BLaER1 (cell line): ENCODE data around the gene ATP1A2.
A peak's percentile ranks its signal among the peaks of the same experiment; 100 is the strongest.
"Not testable (repeated sequence)": the region's sequence is repeated elsewhere in the genome, so short reads cannot be mapped to it uniquely, and the experiment has no call there.

Source experiments
- H3K27ac ChIP-seq: shearing (Covaris generic); formaldehyde crosslinking; 2 replicates; pipeline ENCODE4 v1.8.1; 2022
- H3K27me3 ChIP-seq: shearing (Covaris generic); formaldehyde crosslinking; 2 replicates; pipeline ENCODE4 v1.8.1; 2022
- H3K36me3 ChIP-seq: shearing (Covaris generic); formaldehyde crosslinking; 2 replicates; pipeline ENCODE4 v1.8.1; 2022
- H3K4me1 ChIP-seq: shearing (Covaris generic); formaldehyde crosslinking; 2 replicates; pipeline ENCODE4 v1.8.1; 2022
- H3K4me2 ChIP-seq: shearing (Covaris generic); formaldehyde crosslinking; 2 replicates; pipeline ENCODE4 v1.8.1; 2022
- H3K4me3 ChIP-seq: shearing (Covaris generic); formaldehyde crosslinking; 2 replicates; pipeline ENCODE4 v1.8.1; 2022
- H3K9ac ChIP-seq: shearing (Covaris generic); formaldehyde crosslinking; 2 replicates; pipeline ENCODE4 v1.8.1; 2022
- H3K9me3 ChIP-seq: shearing (Covaris generic); formaldehyde crosslinking; 2 replicates; pipeline ENCODE4 v1.8.1; 2022
- H4K20me1 ChIP-seq: shearing (Covaris generic); formaldehyde crosslinking; 2 replicates; pipeline ENCODE4 v1.8.1; 2022
- Cebpa-rat ChIP-seq: shearing (Covaris generic); IDR thresholded peaks from 2 replicates; pipeline ENCODE4 v1.8.1; 2022

The ATP1A2 gene

GRCh38 chr1:160109686-160110085 is 5.9 kb upstream of the ATP1A2 start:
- Histone ChIP-seq H3K36me3 (no peaks in the 10 kb centered on the region), H3K9me3 (no peaks in the 10 kb centered on the region), H3K4me1 (peaks cover 76% of the 10 kb centered on the region), H3K27ac (no peak overlapping the region), H3K27me3 (no peaks in the 10 kb centered on the region), H3K4me3 (no peak overlapping the region), H3K4me2 (no peak overlapping the region), H4K20me1 (no peaks in the 10 kb centered on the region), H3K9ac (no peak overlapping the region)
- TF ChIP-seq Cebpa-rat: no peak

GRCh38 chr1:160111462-160111861 is 4.1 kb upstream of the ATP1A2 start:
- H4K20me1 ChIP-seq, H3K27ac ChIP-seq, H3K9ac ChIP-seq, H3K27me3 ChIP-seq, H3K9me3 ChIP-seq, H3K36me3 ChIP-seq, H3K4me3 ChIP-seq: not testable (repeated sequence)
- H3K4me2 ChIP-seq: peak overlapping the region; percentile 70; the same call in 1 of the 2 replicates
- H3K4me1 ChIP-seq: peaks cover 73% of the 10 kb centered on the region

GRCh38 chr1:160112357-160112756 is 3.2 kb upstream of the ATP1A2 start:
- Histone ChIP-seq H4K20me1 (no peaks in the 10 kb centered on the region), H3K9me3 (no peaks in the 10 kb centered on the region), H3K27me3 (no peaks in the 10 kb centered on the region), H3K4me3 (no peak overlapping the region), H3K4me1 (peaks cover 70% of the 10 kb centered on the region), H3K27ac (peak overlapping the region; percentile 56; the same call in 1 of the 2 replicates), H3K36me3 (no peaks in the 10 kb centered on the region), H3K9ac (no peak overlapping the region), H3K4me2 (peak overlapping the region; percentile 70)
- no peak for TF ChIP-seq Cebpa-rat

GRCh38 chr1:160113407-160113806 is 2.2 kb upstream of the ATP1A2 start:
- Histone ChIP-seq H3K9ac (no peak overlapping the region), H3K9me3 (no peaks in the 10 kb centered on the region), H3K36me3 (no peaks in the 10 kb centered on the region), H3K4me1 (peaks cover 70% of the 10 kb centered on the region), H3K4me2 (peak overlapping the region; percentile 70), H3K27me3 (no peaks in the 10 kb centered on the region), H3K27ac (no peak overlapping the region), H3K4me3 (no peak overlapping the region), H4K20me1 (no peaks in the 10 kb centered on the region)
- TF ChIP-seq Cebpa-rat: no peak

- Histone ChIP-seq H3K4me3 (no peak overlapping the region), H4K20me1 (no peaks in the 10 kb centered on the region), H3K27ac (no peak overlapping the region), H3K36me3 (no peaks in the 10 kb centered on the region), H3K4me1 (peaks cover 65% of the 10 kb centered on the region), H3K4me2 (peak overlapping the region; percentile 24; the same call in 1 of the 2 replicates), H3K9ac (no peak overlapping the region), H3K27me3 (no peaks in the 10 kb centered on the region), H3K9me3 (no peaks in the 10 kb centered on the region)
- TF ChIP-seq Cebpa-rat: no peak
These were observed 1.5 kb upstream of the ATP1A2 start for GRCh38 chr1:160114085-160114484.

- Histone ChIP-seq H4K20me1 (no peaks in the 10 kb centered on the region), H3K4me3 (no peak overlapping the region), H3K9me3 (no peaks in the 10 kb centered on the region), H3K9ac (no peak overlapping the region), H3K4me1 (peaks cover 45% of the 10 kb centered on the region), H3K27me3 (no peaks in the 10 kb centered on the region), H3K36me3 (no peaks in the 10 kb centered on the region), H3K4me2 (no peak overlapping the region), H3K27ac (no peak overlapping the region)
- TF ChIP-seq Cebpa-rat: no peak
These were observed 956 bp downstream of the ATP1A2 start for GRCh38 chr1:160116283-160117147.

- H3K27ac ChIP-seq: no peak overlapping the region
- no peaks in the 10 kb centered on the region for H3K27me3 ChIP-seq
These were observed 1.7 kb downstream of the ATP1A2 start for GRCh38 chr1:160117300-160117699.

GRCh38 chr1:160117709-160118183 is 2.2 kb downstream of the ATP1A2 start:
- H3K27me3 ChIP-seq: no peaks in the 10 kb centered on the region
- H3K9ac ChIP-seq: no peak overlapping the region
- H3K9me3 ChIP-seq: no peaks in the 10 kb centered on the region
- TF ChIP-seq Cebpa-rat: no peak
- H3K27ac ChIP-seq: no peak overlapping the region
- no peaks in the 10 kb centered on the region for H4K20me1 ChIP-seq
- no peak overlapping the region for H3K4me2 ChIP-seq
- no peak overlapping the region for H3K4me3 ChIP-seq
- H3K36me3 ChIP-seq: no peaks in the 10 kb centered on the region
- peaks cover 33% of the 10 kb centered on the region for H3K4me1 ChIP-seq

More at GRCh38 chr1:160117300-160117699, 1.7 kb downstream of the ATP1A2 start:
- TF ChIP-seq Cebpa-rat: no peak
- H3K9me3 ChIP-seq: no peaks in the 10 kb centered on the region
- H3K9ac ChIP-seq: no peak overlapping the region
- H3K4me1 ChIP-seq: peaks cover 38% of the 10 kb centered on the region
- H4K20me1 ChIP-seq: no peaks in the 10 kb centered on the region
- H3K36me3 ChIP-seq: no peaks in the 10 kb centered on the region
- H3K4me3 ChIP-seq: no peak overlapping the region
- H3K4me2 ChIP-seq: no peak overlapping the region

- no peak overlapping the region for H3K27ac ChIP-seq
- no peaks in the 10 kb centered on the region for H3K27me3 ChIP-seq
- no peak overlapping the region; the same call in 1 of the 2 replicates for H3K4me2 ChIP-seq
- H3K4me3 ChIP-seq: no peak overlapping the region
- no peaks in the 10 kb centered on the region for H3K36me3 ChIP-seq
- no peaks in the 10 kb centered on the region for H4K20me1 ChIP-seq
- no peaks in the 10 kb centered on the region for H3K9me3 ChIP-seq
- TF ChIP-seq Cebpa-rat: no peak
- peaks cover 21% of the 10 kb centered on the region for H3K4me1 ChIP-seq
- no peak overlapping the region for H3K9ac ChIP-seq
These were observed 3.4 kb downstream of the ATP1A2 start for GRCh38 chr1:160118928-160119327.

- Histone ChIP-seq H3K9me3 (no peaks in the 10 kb centered on the region), H3K4me1 (peaks cover 9% of the 10 kb centered on the region), H3K4me3 (no peak overlapping the region), H4K20me1 (no peaks in the 10 kb centered on the region), H3K4me2 (no peak overlapping the region), H3K36me3 (no peaks in the 10 kb centered on the region), H3K27me3 (no peaks in the 10 kb centered on the region), H3K27ac (no peak overlapping the region), H3K9ac (no peak overlapping the region)
- no peak for TF ChIP-seq Cebpa-rat
These were observed 5.2 kb downstream of the ATP1A2 start for GRCh38 chr1:160120797-160121196.
